H1 (cell line): Measurements from ENCODE around the gene MAN1C1.

Source experiments
- CBX8 ChIP-seq: fragments of 300-800, 300-1000 bp; sonication (generic); IDR thresholded peaks from 2 replicates; pipeline ENCODE4 v1.7.1; 2016; ENCODE audit warnings: low read depth, low read length, borderline replicate concordance
- CTCF ChIP-seq, 3 experiments: IDR thresholded peaks; 1 replicate in 2 of 3; 2 replicates in 1 of 3; pipeline versions ENCODE4 v1.5.1 to v1.6.1; 2011; ENCODE audit warnings: low read length in 3 of 3, mild to moderate bottlenecking in 3 of 3, inconsistent platforms in 2 of 3, low read depth in 1 of 3, moderate library complexity in 1 of 3; ENCODE audit not compliant: insufficient read depth in 1 of 3; ENCODE audit errors: control extremely low read depth in 1 of 3
- EP300 ChIP-seq, 2 experiments: IDR thresholded peaks; 1 replicate in 1 of 2; 2 replicates in 1 of 2; pipeline ENCODE4 v1.6.1; 2011 to 2012; ENCODE audit warnings: low read depth in 2 of 2, low read length in 2 of 2, mild to moderate bottlenecking in 2 of 2, borderline replicate concordance in 1 of 2, inconsistent platforms in 1 of 2, moderate library complexity in 1 of 2
- JUN ChIP-seq: IDR thresholded peaks from 2 replicates; pipeline ENCODE4 v1.6.1; 2011; ENCODE audit warnings: low read depth, mild to moderate bottlenecking, improper control_type of control experiment, low read length
- RBBP5 ChIP-seq: IDR thresholded peaks from 2 replicates; pipeline ENCODE4 v1.7.1; 2012; ENCODE audit warnings: low read depth, mild to moderate bottlenecking, inconsistent platforms, low read length, moderate library complexity, borderline replicate concordance

DNA sequence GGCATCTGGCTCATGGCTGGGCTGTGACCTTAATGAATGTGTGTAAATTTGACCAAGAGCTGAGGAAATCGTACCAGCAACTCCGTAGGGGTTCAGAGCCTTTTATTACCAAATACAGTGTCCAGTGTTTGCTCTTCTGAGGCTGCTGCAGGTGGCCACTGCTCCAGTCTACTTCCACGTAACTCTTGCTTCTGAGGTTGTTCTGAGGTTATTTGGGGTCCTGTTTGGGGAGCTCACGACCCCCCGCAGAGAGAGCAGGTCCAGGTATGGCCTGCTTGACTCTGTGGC, 33.6 kb downstream of the MAN1C1 start:
- TF ChIP-seq CBX8 (no peak), CTCF (IDR thresholded peaks at IDR 0.05; ENCODE audit: control extremely low read depth in 1 of 3, insufficient read depth in 1 of 3, low read depth in 1 of 3, low read length in 3 of 3) (no peak), EP300 (IDR thresholded peaks at IDR 0.05; ENCODE audit: borderline replicate concordance in 1 of 2, low read depth in 2 of 2, low read length in 2 of 2) (no peak), JUN (no peak), RBBP5 (no peak)
